AML-193 (cell line): ENCODE results near the gene CACUL1.

Experiments used
- DNase-seq, 2 experiments: peaks; one replicate each; lab custom pipeline; 2025; lab: John Stamatoyannopoulos, UW

Gene CACUL1

GRCh38 chr10:118732245-118733165 is 22.3 kb downstream of the CACUL1 start:
- no peak for DNase-seq

DNA sequence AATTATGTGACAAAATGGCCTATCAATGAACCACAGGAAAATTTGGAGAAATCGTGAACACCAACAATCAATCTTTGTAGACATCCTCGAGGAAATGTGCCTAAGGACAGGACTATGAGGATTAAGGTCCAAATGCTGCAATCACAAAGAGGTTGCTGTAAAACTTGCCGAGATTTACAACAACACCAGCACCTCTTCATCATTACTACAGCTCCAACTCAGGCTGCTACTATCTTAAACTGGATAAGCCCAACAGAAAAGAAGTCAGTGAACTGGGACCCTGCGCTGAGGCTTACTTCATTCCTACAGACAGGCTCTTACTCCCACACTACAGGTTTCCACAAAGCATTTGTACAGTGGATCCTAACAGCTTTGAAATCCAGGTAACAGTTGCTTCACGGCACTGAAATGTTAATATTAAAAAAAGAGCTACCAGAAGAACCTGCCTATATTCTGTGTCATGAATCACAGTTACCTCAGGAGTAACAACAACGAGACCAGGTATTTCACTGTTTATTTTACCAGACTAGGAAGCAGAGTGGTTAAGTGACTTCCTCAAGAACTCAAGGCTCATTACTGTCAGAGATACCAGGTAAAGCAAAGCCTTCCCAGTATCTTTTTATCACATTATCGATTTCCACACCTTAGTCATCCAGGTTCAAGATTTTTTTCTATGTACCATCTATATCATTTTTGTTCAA is 23.9 kb downstream of the CACUL1 start:
- no peak for DNase-seq

GRCh38 chr10:118729641-118730258 is 25.0 kb downstream of the CACUL1 start:
- peak; percentile 85 to 87 for DNase-seq

DNA sequence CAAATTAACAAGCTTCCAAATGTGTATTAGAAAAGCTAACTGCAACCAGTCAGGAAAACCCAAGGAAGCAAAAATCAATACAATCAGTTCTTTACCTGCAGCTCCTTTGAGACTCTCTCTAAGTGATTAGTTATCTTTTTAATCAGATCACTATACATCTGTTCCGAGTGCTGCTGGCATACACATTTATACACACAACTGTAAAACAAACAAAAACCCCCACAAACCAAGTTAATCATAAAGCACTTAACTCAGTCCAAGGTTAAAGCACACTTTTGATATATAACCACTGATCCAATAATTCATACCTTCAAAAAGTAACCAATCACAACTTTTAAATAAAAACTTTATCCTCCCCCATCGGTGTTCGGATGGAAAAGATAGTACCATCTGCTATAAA is 25.6 kb downstream of the CACUL1 start:
- no peak for DNase-seq

GRCh38 chr10:118725886-118726500 is 28.8 kb downstream of the CACUL1 start:
- no peak for DNase-seq

DNA sequence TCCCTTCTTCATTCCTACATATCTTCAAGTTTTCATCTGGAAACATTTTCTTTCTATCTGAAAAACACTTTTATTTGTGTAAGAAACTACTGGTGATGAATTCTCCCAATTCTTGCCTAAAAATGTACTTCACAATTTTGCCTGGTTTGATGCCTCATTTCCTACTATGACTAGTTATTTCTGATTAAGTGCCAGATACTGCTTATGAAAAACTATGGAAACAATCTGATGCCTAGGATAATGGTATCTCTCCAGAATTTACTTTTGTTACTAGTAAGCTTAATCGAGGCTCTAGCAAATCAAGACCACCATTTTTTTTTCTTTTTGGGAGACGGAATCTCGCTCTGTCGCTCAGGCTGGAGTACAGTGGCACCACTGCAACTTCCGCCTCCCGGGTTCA is 31.3 kb downstream of the CACUL1 start:
- no peak for DNase-seq

DNA sequence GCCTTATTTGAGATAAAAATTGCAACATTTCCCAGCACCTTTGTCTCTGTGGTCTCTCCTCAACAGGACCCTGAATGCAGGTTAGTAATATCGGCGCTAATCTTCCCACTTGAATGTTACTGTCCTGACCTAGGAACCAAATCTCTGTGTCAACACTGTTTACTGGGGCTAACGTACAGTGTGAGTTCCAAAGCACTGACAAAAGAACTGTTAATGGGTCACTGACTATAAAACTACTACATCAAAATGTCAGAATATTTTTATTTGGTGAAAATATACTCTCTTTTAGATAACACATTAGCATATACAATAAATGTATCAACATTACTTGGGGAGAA is 33.3 kb downstream of the CACUL1 start:
- no peak for DNase-seq

DNA sequence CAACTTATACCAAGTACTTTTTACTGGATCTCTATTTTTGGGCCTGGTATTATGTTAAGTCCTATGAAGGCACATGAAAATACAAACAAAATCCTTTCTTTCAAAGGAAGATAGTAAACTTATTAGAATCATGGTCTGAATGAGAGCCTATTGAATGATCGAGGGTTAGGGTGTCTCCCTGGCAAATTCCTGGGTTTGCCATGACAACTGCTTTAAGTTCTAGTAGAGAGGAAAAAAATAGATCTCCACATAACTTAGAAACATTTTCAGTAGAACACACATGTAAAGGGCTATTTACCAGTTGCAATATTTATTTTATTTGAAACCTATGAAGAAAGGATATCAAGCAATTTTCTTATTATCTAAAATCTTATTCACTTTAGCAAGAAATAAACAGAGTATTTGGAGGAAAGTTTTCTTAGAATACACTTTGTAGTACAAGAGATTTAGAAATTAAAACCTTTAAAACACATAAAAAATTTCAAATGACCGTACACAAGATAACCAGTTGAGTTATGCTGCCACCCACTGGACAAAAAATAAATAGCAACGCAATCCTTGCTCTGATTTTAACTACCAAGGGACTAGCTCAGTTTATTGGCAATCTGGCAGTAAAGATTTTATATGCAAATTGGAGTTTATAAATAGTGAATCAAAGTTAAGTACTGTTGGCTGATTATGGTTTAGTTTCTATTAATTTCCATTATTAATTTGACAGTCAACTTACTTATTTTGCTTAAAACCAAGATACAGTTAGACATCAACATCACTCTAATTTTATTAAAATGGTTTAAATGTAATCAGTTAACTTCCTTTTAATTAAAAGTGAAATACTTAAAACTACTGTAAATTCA is 33.9 kb downstream of the CACUL1 start:
- peak; percentile 36 to 52 for DNase-seq

DNA sequence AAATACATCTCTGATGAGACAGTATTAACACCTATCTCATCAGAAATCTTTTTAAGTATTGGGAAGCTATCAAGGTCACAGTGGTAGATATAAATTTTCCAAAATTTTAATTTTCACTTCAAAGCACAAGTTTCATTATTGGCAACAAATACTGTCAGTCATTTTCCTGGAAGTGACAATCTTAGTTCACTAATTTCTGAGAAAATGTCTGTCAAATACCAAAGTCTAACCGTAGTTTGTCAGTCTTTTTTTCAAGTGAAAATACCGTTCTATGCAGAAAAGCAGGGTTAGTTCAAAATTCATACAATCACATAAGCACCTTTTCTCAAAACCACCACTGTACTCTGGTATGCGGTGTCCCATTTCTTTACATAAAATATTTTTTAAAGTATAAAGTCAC is 40.4 kb downstream of the CACUL1 start:
- no peak for DNase-seq

DNA sequence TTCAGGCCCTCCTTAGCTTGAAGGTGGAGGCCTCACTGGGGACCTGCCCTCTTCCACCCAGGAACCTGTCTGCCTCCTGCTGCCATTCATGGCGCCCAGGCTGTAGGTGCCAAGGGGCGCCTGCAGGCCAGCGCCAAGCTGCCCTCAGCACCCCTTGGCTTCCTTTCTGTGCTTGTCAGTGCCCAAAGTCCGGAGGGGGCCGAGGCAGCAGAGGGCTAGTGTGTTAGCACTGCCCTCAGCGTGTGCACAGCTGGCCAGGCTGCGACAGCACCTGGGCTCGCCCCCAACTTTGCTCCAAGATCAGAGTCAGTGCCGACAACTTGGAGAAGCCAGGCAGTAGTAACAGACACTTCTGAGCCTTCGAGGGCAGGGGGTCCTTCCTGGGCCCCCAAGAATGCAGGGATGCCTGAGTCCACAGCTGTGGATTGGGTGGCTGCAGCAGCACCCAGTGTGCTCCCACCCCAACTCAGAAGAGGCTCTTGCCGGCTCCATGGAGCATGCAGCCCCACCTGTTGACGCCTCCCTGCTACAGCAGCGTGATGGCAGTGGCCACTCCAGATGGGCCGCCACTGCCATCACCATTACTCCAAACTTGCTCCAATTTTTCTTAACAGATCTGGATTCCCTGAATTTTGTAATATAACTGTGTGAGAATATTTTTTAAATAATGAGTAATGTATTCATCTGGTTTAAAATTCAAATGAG is 41.7 kb downstream of the CACUL1 start:
- DNase-seq = no peak

GRCh38 chr10:118712080-118712479 is 42.7 kb downstream of the CACUL1 start:
- DNase-seq = no peak

- no peak for DNase-seq
These were observed 44.3 kb downstream of the CACUL1 start for GRCh38 chr10:118710487-118710886.

- no peak for DNase-seq
These were observed 46.2 kb downstream of the CACUL1 start for GRCh38 chr10:118708571-118708970.

DNA sequence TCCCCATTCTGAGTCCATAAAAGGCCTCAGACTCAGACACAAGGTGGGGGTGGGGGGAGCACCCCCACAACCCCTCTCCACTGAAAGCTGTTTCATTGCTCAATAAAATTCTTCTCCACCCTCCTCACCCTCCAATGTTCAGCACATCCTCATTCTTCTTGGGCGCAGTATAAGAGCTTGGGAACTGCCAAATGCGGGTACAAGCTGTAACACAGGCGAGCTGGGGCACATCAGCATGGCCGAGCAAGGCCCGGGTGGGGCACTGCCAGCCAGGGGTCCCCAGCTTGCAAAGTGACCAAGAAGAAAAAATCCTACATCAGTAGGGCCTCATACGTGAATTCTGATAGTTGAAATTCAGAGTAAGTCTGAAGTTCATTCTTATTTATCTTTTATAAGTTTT is 50.1 kb downstream of the CACUL1 start:
- DNase-seq = no peak

- no peak for DNase-seq
These were observed 53.0 kb downstream of the CACUL1 start for GRCh38 chr10:118701529-118702323.

- peak in 1 of 2 experiments; percentile 3 for DNase-seq
These were observed 56.3 kb downstream of the CACUL1 start for GRCh38 chr10:118698421-118698820.

DNA sequence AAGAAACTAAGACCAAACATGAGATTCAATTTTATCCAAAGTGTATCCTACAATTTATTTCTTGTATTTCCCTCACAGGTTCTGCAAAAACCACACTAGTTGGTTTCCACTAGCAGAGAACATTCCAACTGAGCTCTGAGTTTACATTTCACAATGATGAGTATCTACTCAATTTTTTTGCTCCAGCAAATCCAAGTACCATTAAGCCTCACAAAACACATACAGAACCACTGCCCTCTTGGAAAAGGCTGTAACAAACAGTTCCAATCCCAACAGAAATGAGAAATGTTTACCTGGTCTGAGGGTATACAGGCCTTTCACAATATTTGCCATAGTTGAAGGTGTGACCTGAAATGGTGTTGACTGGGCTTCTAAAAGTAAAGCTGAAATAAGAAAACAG is 59.9 kb downstream of the CACUL1 start:
- no peak for DNase-seq

GRCh38 chr10:118692872-118693271 is 61.9 kb downstream of the CACUL1 start:
- DNase-seq = no peak

GRCh38 chr10:118689070-118689858 is 65.5 kb downstream of the CACUL1 start:
- DNase-seq = no peak
